ENCODE data around the gene WDR27.
A peak's percentile ranks its signal among the peaks of the same experiment; 100 is the strongest.

The WDR27 gene

GRCh38 chr6:169590376-169590939 is 111.4 kb downstream of the WDR27 start:
- no peak for DNase-seq

GRCh38 chr6:169589699-169590257 is 112.1 kb downstream of the WDR27 start:
- DNase-seq: peak in 1 of 2 donors; percentile 21

- DNase-seq: peak; percentile 30 to 37
Measured at GRCh38 chr6:169589293-169589692, 112.5 kb downstream of the WDR27 start.

- DNase-seq: no peak
Measured at GRCh38 chr6:169587975-169588374, 113.9 kb downstream of the WDR27 start.

- DNase-seq: peak in 1 of 2 donors; percentile 31
Measured at GRCh38 chr6:169583886-169584541, 117.8 kb downstream of the WDR27 start.

DNA sequence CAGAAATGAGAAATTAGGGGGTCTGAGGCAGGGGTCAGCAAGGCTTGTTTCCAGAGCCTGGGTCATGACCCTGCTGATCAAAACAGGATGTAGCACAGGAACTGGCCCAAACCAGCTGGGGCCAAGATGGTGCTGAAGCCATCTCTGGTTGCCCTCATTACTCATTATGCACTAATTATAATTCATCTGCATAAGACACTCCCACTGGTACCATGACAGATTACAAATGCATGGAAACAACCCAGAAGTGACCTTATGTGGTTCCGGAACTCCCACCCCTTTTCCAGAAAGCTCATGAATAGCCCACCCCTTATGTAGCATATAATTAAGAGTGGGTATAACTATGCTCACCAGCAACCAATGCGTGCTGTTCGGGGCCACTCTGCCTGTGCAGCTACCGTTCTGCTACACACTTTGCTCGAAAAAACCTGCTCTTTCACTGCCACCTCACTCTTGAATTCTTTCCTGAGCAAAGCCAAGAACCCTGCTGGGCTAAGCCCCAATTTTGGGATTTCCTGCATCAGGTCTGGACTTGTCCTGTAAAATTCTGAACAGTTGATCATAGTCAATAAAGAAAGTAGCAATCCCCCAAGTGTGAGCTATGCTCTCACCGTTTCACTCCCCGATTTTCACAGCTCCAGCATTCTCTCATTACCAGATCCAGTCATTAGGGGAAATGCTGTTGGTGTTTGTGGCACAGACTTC is 122.3 kb downstream of the WDR27 start:
- DNase-seq: no peak

DNA sequence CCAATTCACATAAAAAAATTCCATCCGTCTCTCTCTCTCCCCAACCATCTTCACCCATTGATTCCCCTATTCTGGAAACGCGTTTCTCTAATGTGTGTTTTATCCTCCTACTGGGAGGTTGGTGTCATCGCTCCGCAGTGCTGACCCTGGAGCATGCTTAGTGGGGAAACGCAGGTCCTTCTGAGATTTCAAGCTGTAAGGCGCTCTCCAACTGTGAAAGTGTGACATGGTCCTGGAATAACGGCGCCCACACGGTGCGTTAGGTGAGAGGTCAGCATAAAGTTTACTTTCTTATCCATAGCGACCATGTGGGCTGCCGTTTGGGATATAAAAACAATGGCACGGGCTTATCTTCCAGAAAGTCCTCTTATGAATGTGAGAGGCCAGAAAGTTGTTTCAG is 123.9 kb downstream of the WDR27 start:
- no peak for DNase-seq

- DNase-seq: no peak
Measured at GRCh38 chr6:169577236-169577635, 124.6 kb downstream of the WDR27 start.

- DNase-seq: no peak
Measured at GRCh38 chr6:169575821-169576220, 126.0 kb downstream of the WDR27 start.

GRCh38 chr6:169575365-169575764 is 126.5 kb downstream of the WDR27 start:
- no peak for DNase-seq

DNA sequence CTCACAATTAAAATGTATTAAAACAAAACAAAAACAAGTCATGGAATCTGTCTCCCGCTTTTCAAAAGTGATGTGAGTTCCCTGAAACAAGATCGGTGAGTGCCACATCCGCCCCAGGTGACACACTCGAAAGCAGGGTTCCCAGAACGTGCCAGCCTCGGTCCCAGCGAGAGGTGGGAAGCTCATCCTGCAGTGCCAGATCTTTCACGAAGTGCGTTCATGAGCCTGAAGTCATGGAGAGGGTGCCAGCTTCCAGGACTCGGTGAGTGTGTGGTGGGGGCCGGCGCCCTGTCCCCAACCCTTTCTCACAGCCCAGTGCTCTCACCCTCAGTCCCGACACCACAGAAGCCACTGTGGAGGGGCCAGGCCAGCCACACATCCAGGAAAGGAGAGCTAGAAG is 127.4 kb downstream of the WDR27 start:
- DNase-seq: no peak

DNA sequence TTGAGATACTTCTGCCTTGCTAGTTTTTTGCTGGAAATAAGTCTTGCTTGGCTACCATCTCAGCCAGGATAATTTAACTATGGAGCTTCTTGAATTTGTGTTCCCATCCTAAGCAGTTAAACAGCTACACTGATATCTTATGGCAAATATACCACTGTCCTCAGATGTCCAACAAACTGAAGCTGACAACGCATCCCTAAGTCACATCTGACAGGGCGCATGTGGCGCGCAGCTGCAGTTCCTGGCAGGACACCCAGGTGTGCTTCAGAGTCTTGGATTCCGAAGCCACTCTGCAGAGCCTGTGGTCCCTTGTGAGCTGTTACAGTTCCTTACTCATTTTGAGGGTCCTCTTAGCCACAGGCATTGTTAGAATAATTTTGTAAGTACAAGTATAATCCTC is 127.9 kb downstream of the WDR27 start:
- no peak for DNase-seq

DNA sequence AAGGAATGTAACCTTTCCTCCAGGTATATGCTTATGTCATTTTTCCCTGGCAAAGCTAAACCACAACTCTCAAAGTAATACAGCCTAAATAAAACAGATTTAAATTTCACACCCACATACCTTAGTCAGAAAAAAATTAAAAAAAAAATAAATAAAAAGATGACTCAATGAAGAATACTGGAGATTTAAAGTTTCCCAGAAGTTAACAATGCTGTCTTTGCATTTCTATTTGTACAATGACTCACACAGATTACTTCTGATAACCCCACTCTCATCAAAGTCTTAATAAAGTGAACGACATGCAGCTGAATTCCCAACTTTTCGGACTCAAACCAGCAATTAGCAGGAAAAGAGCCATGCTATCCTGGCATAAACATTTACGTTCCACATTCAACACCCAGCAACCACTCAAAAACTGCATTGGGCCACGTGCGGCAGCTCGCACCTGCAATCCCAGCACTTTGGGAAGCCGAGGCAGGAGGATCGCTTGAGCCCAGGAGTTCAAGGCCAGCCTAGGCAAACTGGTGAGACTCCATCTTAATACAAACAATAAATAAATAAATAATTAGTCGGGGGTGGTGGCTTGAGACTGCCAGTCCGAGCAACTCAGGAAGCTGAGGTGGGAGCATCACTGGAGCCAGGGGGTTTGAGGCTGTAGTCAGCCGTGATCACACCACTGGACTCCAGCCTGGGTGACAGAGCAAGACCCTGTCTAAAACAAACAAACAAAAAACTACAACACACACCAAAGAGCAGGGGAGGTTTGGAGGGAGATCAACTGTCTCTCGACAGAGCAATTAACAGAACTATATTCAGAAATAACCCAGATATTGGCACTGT is 130.5 kb downstream of the WDR27 start:
- no peak for DNase-seq

GRCh38 chr6:169568314-169569087 is 133.3 kb downstream of the WDR27 start:
- DNase-seq: no peak

DNA sequence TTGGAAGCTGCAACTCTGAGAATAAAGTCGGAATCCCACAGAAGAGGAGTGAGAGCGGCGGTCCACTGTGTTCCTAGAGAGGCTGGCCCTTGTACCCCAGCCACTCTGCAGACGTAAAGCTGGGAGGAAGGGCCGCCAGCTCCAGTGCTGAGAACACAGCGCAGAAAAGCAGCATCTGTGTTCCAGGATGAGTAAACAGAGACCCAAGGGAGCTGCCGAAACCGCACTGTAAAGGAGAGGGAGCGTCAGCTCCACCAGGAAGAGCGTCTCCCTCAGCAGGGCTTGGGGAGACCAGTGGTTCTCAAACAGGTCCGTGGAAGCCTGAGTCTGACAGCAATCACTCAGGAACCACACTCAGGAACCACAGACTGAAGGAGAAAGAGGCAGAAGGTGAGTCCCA is 134.0 kb downstream of the WDR27 start:
- no peak for DNase-seq

DNA sequence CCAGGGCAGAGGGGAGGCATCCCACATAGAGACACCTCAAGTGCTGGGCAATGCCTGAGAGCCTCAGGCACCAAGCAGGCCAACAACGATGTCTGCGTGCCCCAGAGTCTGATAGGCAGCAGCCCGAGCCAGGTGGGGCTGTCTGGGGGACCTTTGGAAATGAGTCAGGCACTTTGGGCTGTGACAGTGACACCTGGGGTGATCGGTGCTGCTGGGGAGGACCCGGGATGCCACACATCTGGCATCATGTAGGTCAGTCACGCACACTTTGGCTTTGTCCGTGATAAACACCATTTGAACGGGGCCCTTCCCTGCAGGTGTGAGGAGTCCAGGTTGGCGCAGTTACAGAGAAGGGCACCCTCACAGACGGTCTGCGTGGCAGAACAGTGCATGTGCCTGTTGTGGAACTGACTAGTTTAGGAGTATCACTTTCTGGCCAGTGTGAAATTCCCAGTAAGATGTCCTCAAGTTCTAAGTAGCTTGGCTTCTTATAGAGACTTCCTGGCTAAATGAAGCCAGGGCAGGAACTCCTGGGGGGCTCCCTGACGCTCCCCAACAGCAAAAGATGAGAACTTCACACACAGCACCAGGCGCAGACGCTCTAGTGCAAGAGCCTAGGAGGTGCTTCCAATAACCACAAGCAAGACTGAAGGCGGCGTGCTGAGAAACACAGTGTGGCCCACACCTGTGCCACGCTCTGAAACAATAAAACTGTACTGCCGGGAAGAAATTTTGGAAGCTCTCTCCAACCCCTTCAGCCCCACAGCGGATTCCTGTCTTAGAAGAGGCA is 134.7 kb downstream of the WDR27 start:
- DNase-seq: no peak

GRCh38 chr6:169566319-169566718 is 135.5 kb downstream of the WDR27 start:
- DNase-seq: no peak

GRCh38 chr6:169564453-169565240 is 137.2 kb downstream of the WDR27 start:
- DNase-seq: no peak

- DNase-seq: no peak
Measured at GRCh38 chr6:169561665-169562064, 140.2 kb downstream of the WDR27 start.

GRCh38 chr6:169559592-169559991 is 142.2 kb downstream of the WDR27 start:
- no peak for DNase-seq
